Endothelial cell (in vitro differentiated cells): Measurements from ENCODE around the gene MKRN2. TPM values are rescaled to one million over a fixed set of nuclear protein-coding genes. Genes with fewer than 3 reads are reported as not detected.

Experiments used
- DNase-seq: peaks from one replicate; pipeline ENCODE4 v3.0.0; 2021; ENCODE audit warnings: low spot score
- H3K27ac Mint-ChIP-seq: one replicate; pipeline ENCODE4 v1.8.0; 2021; ENCODE audit warnings: mixed read lengths, inconsistent platforms; ENCODE audit not compliant: unreplicated experiment
- H3K27me3 Mint-ChIP-seq: one replicate; pipeline ENCODE4 v1.8.0; 2021; ENCODE audit warnings: mild to moderate bottlenecking, moderate library complexity, mixed read lengths, inconsistent platforms; ENCODE audit not compliant: unreplicated experiment
- H3K36me3 Mint-ChIP-seq: one replicate; pipeline ENCODE4 v1.8.0; 2021; ENCODE audit warnings: mild to moderate bottlenecking, low read depth, mixed read lengths, inconsistent platforms; ENCODE audit not compliant: unreplicated experiment
- H3K4me1 Mint-ChIP-seq: one replicate; pipeline ENCODE4 v1.8.0; 2021; ENCODE audit warnings: mild to moderate bottlenecking, mixed read lengths, inconsistent platforms; ENCODE audit not compliant: unreplicated experiment
- H3K4me3 Mint-ChIP-seq: one replicate; pipeline ENCODE4 v1.8.0; 2021; ENCODE audit warnings: mild to moderate bottlenecking, mixed read lengths, inconsistent platforms; ENCODE audit not compliant: unreplicated experiment
- H3K9me3 Mint-ChIP-seq: one replicate; pipeline ENCODE4 v1.8.0; 2021; ENCODE audit warnings: mixed read lengths, inconsistent platforms; ENCODE audit not compliant: unreplicated experiment
- CTCF ChIP-seq: fragments of 200-600 bp; sonication (generic); IDR thresholded peaks from one replicate; pipeline ENCODE4 v1.5.0; 2021; ENCODE audit warnings: antibody characterized with exemption; ENCODE audit not compliant: unreplicated experiment
- total RNA-seq: library from RNA; stranded (reverse); fragmentation: NEBNext Ultra II Directional; extraction: Animal tissue kit (Norgen Biotek cat#: 25700); gene quantifications from one replicate; pipeline ENCODE4 v1.2.1, GENCODE V29; 2021; ENCODE audit not compliant: unreplicated experiment

Gene MKRN2
- total RNA-seq, 1 donor from 2014 or later = 22.0 TPM

GRCh38 chr3:12598890-12599289 is 42.0 kb downstream of the MKRN2 start:
- Mint-ChIP-seq H3K27ac (no peak overlapping the region), H3K4me1 (no peaks in the 10 kb centered on the region), H3K4me3 (peak overlapping the region; percentile 39), H3K36me3 (peaks cover 26% of the 10 kb centered on the region), H3K27me3 (peaks cover under 1% of the 10 kb centered on the region), H3K9me3 (no peaks in the 10 kb centered on the region)
- no peak for TF ChIP-seq CTCF
- no peak for DNase-seq

GRCh38 chr3:12601072-12601471 is 44.2 kb downstream of the MKRN2 start:
- Mint-ChIP-seq H3K27ac (no peak overlapping the region), H3K4me3 (no peak overlapping the region), H3K27me3 (no peaks in the 10 kb centered on the region), H3K36me3 (peaks cover 10% of the 10 kb centered on the region), H3K9me3 (no peaks in the 10 kb centered on the region), H3K4me1 (no peaks in the 10 kb centered on the region)
- TF ChIP-seq CTCF = no peak
- no peak for DNase-seq

- no peaks in the 10 kb centered on the region for H3K9me3 Mint-ChIP-seq
- no peak for DNase-seq
- no peak for TF ChIP-seq CTCF
- no peaks in the 10 kb centered on the region for H3K27me3 Mint-ChIP-seq
- no peaks in the 10 kb centered on the region for H3K4me1 Mint-ChIP-seq
- H3K27ac Mint-ChIP-seq = no peak overlapping the region
- peaks cover 10% of the 10 kb centered on the region for H3K36me3 Mint-ChIP-seq
- H3K4me3 Mint-ChIP-seq = no peak overlapping the region
These were observed 47.1 kb downstream of the MKRN2 start for GRCh38 chr3:12603969-12604368.

- Mint-ChIP-seq H3K27ac (no peak overlapping the region), H3K4me3 (no peak overlapping the region), H3K36me3 (peaks cover 18% of the 10 kb centered on the region), H3K9me3 (no peaks in the 10 kb centered on the region), H3K27me3 (no peaks in the 10 kb centered on the region), H3K4me1 (no peaks in the 10 kb centered on the region)
- no peak for DNase-seq
- TF ChIP-seq CTCF = no peak
These were observed 51.5 kb downstream of the MKRN2 start for GRCh38 chr3:12608376-12608775.

DNA sequence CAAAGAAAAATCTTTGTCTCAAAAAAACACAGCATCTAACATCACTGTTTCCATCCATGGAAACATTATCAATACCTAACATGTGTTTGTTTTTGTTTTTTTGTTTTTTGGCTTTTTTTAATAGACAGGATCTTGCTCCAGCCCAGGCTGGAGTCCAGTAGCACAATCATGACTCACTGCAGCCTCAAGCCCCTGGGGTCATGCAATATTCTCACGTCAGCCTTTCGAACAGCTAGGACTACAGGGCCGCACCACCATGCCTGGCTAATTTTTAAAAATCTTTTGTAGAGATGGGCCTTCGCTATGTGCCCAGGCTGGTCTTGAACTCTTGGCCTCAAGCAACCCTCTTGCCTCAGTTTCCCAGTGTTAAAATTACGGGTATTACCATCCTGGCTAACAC is 54.2 kb downstream of the MKRN2 start:
- DNase-seq = no peak
- Mint-ChIP-seq H3K4me1 (peaks cover 6% of the 10 kb centered on the region), H3K27me3 (no peaks in the 10 kb centered on the region), H3K27ac (no peak overlapping the region), H3K36me3 (peaks cover 18% of the 10 kb centered on the region), H3K9me3 (no peaks in the 10 kb centered on the region), H3K4me3 (no peak overlapping the region)
- TF ChIP-seq CTCF = no peak
